Caco-2 (cell line): Measurements from ENCODE around the gene FUCA1. TPM values are rescaled to one million over a fixed set of nuclear protein-coding genes. Genes with fewer than 3 reads are reported as not detected.
A peak's percentile ranks its signal among the peaks of the same experiment; 100 is the strongest.

Experiments
- BruUV-seq: library from RNA; stranded (reverse); fragments of 400-500 nt; replicated peaks from 2 replicates; lab custom pipeline; 2021; lab: Mats Ljungman, UMichigan
- CTCF ChIA-PET: fragments of 300-600 bp; sonication (Branson Sonifier 250); formaldehyde crosslinking; loops from one replicate; lab custom pipeline; 2022; ENCODE audit warnings: antibody characterized with exemption; lab: Charles Lee
- POLR2A ChIA-PET: fragments of 300-600 bp; sonication (Branson Sonifier 250); formaldehyde crosslinking; loops from one replicate; lab custom pipeline; 2022; ENCODE audit warnings: antibody characterized with exemption; lab: Charles Lee
- DNase-seq, 2 experiments: peaks; one replicate each; pipeline versions ENCODE4 v3.0.0 to v3.0.0-alpha.2; 2020 to 2022
- H3K27me3 ChIP-seq: replicated peaks from 2 replicates; pipeline ENCODE4 v1.6.0; 2011; ENCODE audit warnings: low read length; ENCODE audit not compliant: control insufficient read depth, insufficient read depth
- H3K36me3 ChIP-seq: 2 replicates; pipeline ENCODE4 v1.5.1; 2011; ENCODE audit warnings: low read length; ENCODE audit not compliant: control insufficient read depth, insufficient read depth
- H3K4me1 ChIP-seq: fragments of 250-450 bp; sonication (Bioruptor Pico); 2 replicates; pipeline ENCODE4 v1.5.1; 2020; ENCODE audit warnings: mild to moderate bottlenecking
- H3K4me3 ChIP-seq: 2 replicates; pipeline ENCODE4 v1.5.1; 2011; ENCODE audit warnings: low read depth, mild to moderate bottlenecking, control low read depth, low read length
- H3K9me3 ChIP-seq: fragments of 250-450 bp; sonication (Bioruptor Pico); 2 replicates; pipeline ENCODE4 v1.5.1; 2020; ENCODE audit warnings: mild to moderate bottlenecking, moderate library complexity
- H3K27ac Mint-ChIP-seq: one replicate; pipeline ENCODE4 v1.8.0; 2022; ENCODE audit warnings: mixed read lengths; ENCODE audit not compliant: unreplicated experiment
- H3K27me3 Mint-ChIP-seq: one replicate; pipeline ENCODE4 v1.8.0; 2022; ENCODE audit warnings: mixed read lengths; ENCODE audit not compliant: insufficient read depth, unreplicated experiment
- H3K36me3 Mint-ChIP-seq: one replicate; pipeline ENCODE4 v1.8.0; 2022; ENCODE audit warnings: mild to moderate bottlenecking, mixed read lengths; ENCODE audit not compliant: insufficient read depth, unreplicated experiment
- H3K4me1 Mint-ChIP-seq: one replicate; pipeline ENCODE4 v1.8.0; 2022; ENCODE audit warnings: low read depth, mixed read lengths; ENCODE audit not compliant: unreplicated experiment
- H3K4me3 Mint-ChIP-seq: one replicate; pipeline ENCODE4 v1.8.0; 2022; ENCODE audit warnings: mild to moderate bottlenecking, moderate library complexity, mixed read lengths; ENCODE audit not compliant: unreplicated experiment
- H3K9me3 Mint-ChIP-seq: one replicate; pipeline ENCODE4 v1.8.0; 2022; ENCODE audit warnings: mixed read lengths; ENCODE audit not compliant: unreplicated experiment
- CTCF ChIP-seq, 2 experiments: fragments of 200-600 bp in 1 of 2; IDR thresholded peaks; 1 replicate in 1 of 2; 2 replicates in 1 of 2; pipeline versions ENCODE4 v1.5.1 to v1.8.0; 2011 to 2022; ENCODE audit warnings: antibody characterized with exemption in 1 of 2, control low read depth in 1 of 2, inconsistent platforms in 1 of 2, low read depth in 1 of 2, low read length in 1 of 2, mild to moderate bottlenecking in 1 of 2, moderate library complexity in 1 of 2; ENCODE audit not compliant: insufficient read depth in 1 of 2, severe bottlenecking in 1 of 2, unreplicated experiment in 1 of 2
- intact Hi-C: fragments of 100-400 bp; cut with micrococcal nuclease; formaldehyde crosslinking; loops from one replicate; pipeline ENCODE4 v1.10.0; 2022; ENCODE audit not compliant: unreplicated experiment
- total RNA-seq: library from RNA; stranded (reverse); gene quantifications from 2 replicates; pipeline ENCODE4 v1.2.3, GENCODE V29; 2022

FUCA1 gene
- total RNA-seq, 1 experiment from 2014 or later: 25.5 TPM

GRCh38 chr1:23868557-23869016 lies 497 bp upstream of the FUCA1 start:
- peaks cover 8% of the 10 kb centered on the region for H3K4me1 Mint-ChIP-seq
- Histone ChIP-seq H3K9me3 (no peaks in the 10 kb centered on the region), H3K4me3 (peak overlapping the region; percentile 56), H3K36me3 (no peaks in the 10 kb centered on the region), H3K4me1 (0 out of 2 replicates have a peak, but pooled peaks cover 3% of the 10 kb centered on the region), H3K27me3 (no peaks in the 10 kb centered on the region)
- ChIA-PET CTCF (interaction anchor here (0.7 to 1.5 kb wide), 4 partner anchors 48 to 1896 kb away, joined by 3 to 6 read pairs (median 5); no protein-coding TSS in a partner anchor), POLR2A (no interaction called here)
- DNase-seq: peak in 1 of 2 experiments; percentile 48
- H3K36me3 Mint-ChIP-seq: peaks cover 10% of the 10 kb centered on the region
- intact Hi-C loops: loop anchor here (1.0 to 5.0 kb wide), 3 partner anchors 48 to 91 kb away; partner anchors contain the start of gene PITHD1
- H3K27ac Mint-ChIP-seq: peak overlapping the region; percentile 81
- H3K9me3 Mint-ChIP-seq: no peaks in the 10 kb centered on the region
- peak overlapping the region; percentile 82 for H3K4me3 Mint-ChIP-seq
- no peak for TF ChIP-seq CTCF (IDR thresholded peaks at IDR 0.05; ENCODE audit: insufficient read depth in 1 of 2, low read depth in 1 of 2, low read length in 1 of 2, severe bottlenecking in 1 of 2, unreplicated experiment in 1 of 2)
- H3K27me3 Mint-ChIP-seq: no peaks in the 10 kb centered on the region
- BruUV-seq: no TSS peak

DNA sequence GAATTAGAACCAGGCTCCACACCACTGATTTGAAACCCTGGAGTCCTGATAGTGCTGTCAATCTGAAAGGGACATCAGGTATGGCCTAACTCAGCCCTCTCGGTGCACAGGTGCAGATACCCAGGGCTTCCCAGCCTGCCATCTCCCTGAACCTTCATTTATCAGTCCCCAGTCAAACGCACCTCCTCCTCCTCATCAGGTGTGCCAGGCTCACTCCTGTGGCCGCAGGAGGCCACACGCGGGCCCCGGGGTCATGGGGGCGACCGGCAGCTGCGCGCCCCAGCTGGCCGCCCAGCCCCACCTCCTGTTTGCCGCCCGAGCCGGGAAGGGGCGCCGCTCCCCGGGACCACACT lies 572 bp downstream of the FUCA1 start:
- no peaks in the 10 kb centered on the region for H3K27me3 Mint-ChIP-seq
- Histone ChIP-seq H3K4me1 (0 out of 2 replicates have a peak, but pooled peaks cover 3% of the 10 kb centered on the region), H3K9me3 (no peaks in the 10 kb centered on the region), H3K36me3 (no peaks in the 10 kb centered on the region), H3K4me3 (peak overlapping the region; percentile 68), H3K27me3 (no peaks in the 10 kb centered on the region)
- TF ChIP-seq CTCF (IDR thresholded peaks at IDR 0.05; ENCODE audit: insufficient read depth in 1 of 2, low read depth in 1 of 2, low read length in 1 of 2, severe bottlenecking in 1 of 2, unreplicated experiment in 1 of 2): no peak
- ChIA-PET POLR2A (no interaction called here), CTCF (no interaction called here)
- H3K4me3 Mint-ChIP-seq: peak overlapping the region; percentile 82
- DNase-seq: no peak
- intact Hi-C loops: loop anchor here (5.0 kb wide), 1 partner anchor 90 kb away; the partner anchor contains the start of gene PITHD1
- peaks cover 10% of the 10 kb centered on the region for H3K36me3 Mint-ChIP-seq
- H3K27ac Mint-ChIP-seq: no peak overlapping the region
- no peaks in the 10 kb centered on the region for H3K9me3 Mint-ChIP-seq
- peaks cover 8% of the 10 kb centered on the region for H3K4me1 Mint-ChIP-seq
- BruUV-seq: no TSS peak

DNA sequence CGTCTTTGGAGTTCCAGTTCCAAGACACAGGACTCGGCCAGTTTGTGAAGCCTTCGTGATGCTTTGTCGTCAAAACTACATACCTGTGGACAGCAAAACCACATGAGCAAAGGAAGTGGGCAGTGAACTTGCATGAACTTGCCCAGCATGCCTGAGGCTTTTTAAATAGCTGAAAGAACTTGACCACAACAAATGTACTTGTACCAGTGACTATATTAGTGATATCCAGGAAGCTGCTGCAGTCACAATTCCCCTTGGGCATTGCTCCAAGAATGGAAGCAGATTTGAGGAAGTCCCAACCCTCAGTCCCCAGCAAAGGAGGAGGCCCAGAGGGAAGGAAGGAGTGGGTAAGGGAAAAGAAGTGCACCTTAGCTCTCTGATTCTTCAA lies 2.6 kb downstream of the FUCA1 start:
- no peak for TF ChIP-seq CTCF (IDR thresholded peaks at IDR 0.05; ENCODE audit: insufficient read depth in 1 of 2, low read depth in 1 of 2, low read length in 1 of 2, severe bottlenecking in 1 of 2, unreplicated experiment in 1 of 2)
- no peak overlapping the region for H3K27ac Mint-ChIP-seq
- H3K4me1 ChIP-seq: 0 out of 2 replicates have a peak, but pooled peaks cover 3% of the 10 kb centered on the region
- no peaks in the 10 kb centered on the region for H3K9me3 Mint-ChIP-seq
- CTCF ChIA-PET: no interaction called here
- no peaks in the 10 kb centered on the region for H3K9me3 ChIP-seq
- H3K4me3 ChIP-seq: no peak overlapping the region
- H3K27me3 Mint-ChIP-seq: no peaks in the 10 kb centered on the region
- POLR2A ChIA-PET: no interaction called here
- H3K27me3 ChIP-seq: no peaks in the 10 kb centered on the region
- no TSS peak for BruUV-seq
- intact Hi-C loops: loop anchor here (5.0 kb wide), 1 partner anchor 88 kb away; the partner anchor contains the start of gene PITHD1
- no peak for DNase-seq
- peaks cover 10% of the 10 kb centered on the region for H3K36me3 Mint-ChIP-seq
- no peaks in the 10 kb centered on the region for H3K36me3 ChIP-seq
- peaks cover 8% of the 10 kb centered on the region for H3K4me1 Mint-ChIP-seq
- H3K4me3 Mint-ChIP-seq: no peak overlapping the region
